Ishikawa (cell line): ENCODE data around the gene HHAT.

Experiments used
- CEBPB ChIP-seq: IDR thresholded peaks from 2 replicates; pipeline ENCODE4 v1.6.1; 2012
- CREB1 ChIP-seq: IDR thresholded peaks from 2 replicates; pipeline ENCODE4 v1.6.1; 2012; ENCODE audit warnings: low read depth
- EGR1 ChIP-seq: IDR thresholded peaks from 2 replicates; pipeline ENCODE4 v1.6.1; 2012
- EP300 ChIP-seq: IDR thresholded peaks from 2 replicates; pipeline ENCODE4 v1.6.1; 2012; ENCODE audit warnings: borderline replicate concordance
- FOXM1 ChIP-seq: IDR thresholded peaks from 2 replicates; pipeline ENCODE4 v1.6.1; 2012; ENCODE audit warnings: low read depth, borderline replicate concordance
- MAX ChIP-seq: IDR thresholded peaks from 2 replicates; pipeline ENCODE4 v1.6.1; 2012
- NFIC ChIP-seq: IDR thresholded peaks from 2 replicates; pipeline ENCODE4 v1.6.1; 2012
- RAD21 ChIP-seq: IDR thresholded peaks from 2 replicates; pipeline ENCODE4 v1.6.1; 2012; ENCODE audit warnings: low read depth
- REST ChIP-seq: IDR thresholded peaks from 2 replicates; pipeline ENCODE4 v1.6.1; 2012; ENCODE audit warnings: low read depth, mild to moderate bottlenecking
- TAF1 ChIP-seq: IDR thresholded peaks from 2 replicates; pipeline ENCODE4 v1.6.1; 2012; ENCODE audit warnings: low read depth, mild to moderate bottlenecking
- TCF12 ChIP-seq: IDR thresholded peaks from 2 replicates; pipeline ENCODE4 v1.6.1; 2012; ENCODE audit warnings: low read depth
- TEAD4 ChIP-seq: IDR thresholded peaks from 2 replicates; pipeline ENCODE4 v1.6.1; 2012
- USF1 ChIP-seq: IDR thresholded peaks from 2 replicates; pipeline ENCODE4 v1.6.1; 2012
- YY1 ChIP-seq: IDR thresholded peaks from 2 replicates; pipeline ENCODE4 v1.6.1; 2012; ENCODE audit warnings: low read depth
- ZBTB7A ChIP-seq: IDR thresholded peaks from 2 replicates; pipeline ENCODE4 v1.6.1; 2012; ENCODE audit warnings: low read depth

Gene HHAT

GRCh38 chr1:210705086-210705485 lies 376.4 kb downstream of the HHAT start:
- TF ChIP-seq CEBPB (no peak), TEAD4 (no peak), FOXM1 (no peak), EP300 (no peak), TAF1 (no peak), ZBTB7A (no peak), TCF12 (no peak), NFIC (no peak), USF1 (no peak), EGR1 (no peak), YY1 (no peak), MAX (no peak), RAD21 (no peak)

GRCh38 chr1:210706246-210706645 lies 377.5 kb downstream of the HHAT start:
- TF ChIP-seq MAX (no peak), TAF1 (no peak), USF1 (no peak), EP300 (no peak), FOXM1 (no peak), YY1 (no peak), NFIC (no peak), CEBPB (no peak), ZBTB7A (no peak), CREB1 (no peak), TCF12 (no peak)

GRCh38 chr1:210707300-210708240 lies 378.9 kb downstream of the HHAT start:
- TF ChIP-seq CREB1: no peak
- TF ChIP-seq MAX: no peak
- no peak for TF ChIP-seq TEAD4
- TF ChIP-seq EGR1: no peak
- TF ChIP-seq TAF1: no peak
- no peak for TF ChIP-seq ZBTB7A
- TF ChIP-seq CEBPB: no peak
- no peak for TF ChIP-seq NFIC
- TF ChIP-seq FOXM1: no peak
- no peak for TF ChIP-seq RAD21
- TF ChIP-seq USF1: no peak
- TF ChIP-seq TCF12: no peak
- TF ChIP-seq EP300: no peak
- no peak for TF ChIP-seq YY1
- no peak for TF ChIP-seq REST

- TF ChIP-seq TCF12 (no peak), ZBTB7A (no peak), EP300 (no peak), TEAD4 (no peak), USF1 (no peak), REST (no peak)
Observed at GRCh38 chr1:210709701-210710100, 381.0 kb downstream of the HHAT start.
